A549 (cell line): ENCODE results near the gene FAM50A. TPM values are rescaled to one million over a fixed set of nuclear protein-coding genes. Genes with fewer than 3 reads are reported as not detected.
A peak's percentile ranks its signal among the peaks of the same experiment; 100 is the strongest.

Experiments used
- ATAC-seq, 2 experiments: fragments of 200-7000 bp in 1 of 2; fragments of >200 bp in 1 of 2; cut with Nextera tagmentation in 1 of 2; cut with Tn5 transposase in 1 of 2; 3 replicates each; pipeline versions ENCODE4 v1.8.0 to v1.9.1; 2018 to 2020; ENCODE audit warnings: mild to moderate bottlenecking in 1 of 2, moderate library complexity in 1 of 2
- CTCF ChIA-PET: fragments of 300-600 bp; sonication (Branson Sonifier 250); formaldehyde crosslinking; extraction: SDS; loops from one replicate; lab custom pipeline; 2021; ENCODE audit warnings: antibody characterized with exemption, inconsistent platforms; lab: Yijun Ruan, JAX
- POLR2A ChIA-PET: fragments of 350-600 bp; formaldehyde crosslinking; extraction: SDS; loops from one replicate; lab custom pipeline; 2021; ENCODE audit warnings: antibody characterized with exemption, inconsistent platforms; lab: Yijun Ruan, JAX
- DNase-seq, 2 experiments: peaks; one replicate each; pipeline versions ENCODE4 v3.0.0 to v3.0.0-alpha.2; 2011 to 2016; ENCODE audit warnings: low read depth in 1 of 2, low spot score in 1 of 2
- FAIRE-seq: peaks from 2 replicates; lab custom pipeline; 2011; peaks lifted over from hg19 to GRCh38; lab: Jason Lieb, UNC
- H3K27ac ChIP-seq, 2 experiments: fragments of >200 bp; sonication (Bioruptor Twin); formaldehyde crosslinking; 3 replicates each; pipeline ENCODE4 v1.5.1; 2016 to 2017
- H3K4me1 ChIP-seq: fragments of >200 bp; sonication (Bioruptor Twin); formaldehyde crosslinking; 3 replicates; pipeline ENCODE4 v1.6.1; 2016
- H3K4me2 ChIP-seq: fragments of >200 bp; sonication (Bioruptor Twin); formaldehyde crosslinking; 3 replicates; pipeline ENCODE4 v1.6.1; 2016
- H3K4me3 ChIP-seq: fragments of >200 bp; sonication (Bioruptor Twin); formaldehyde crosslinking; 3 replicates; pipeline ENCODE4 v1.5.1; 2016
- H3K9me3 ChIP-seq: fragments of >200 bp; sonication (Bioruptor Twin); formaldehyde crosslinking; 3 replicates; pipeline ENCODE4 v1.6.1; 2016
- BHLHE40 ChIP-seq: IDR thresholded peaks from 2 replicates; pipeline ENCODE4 v1.6.1; 2012; ENCODE audit warnings: low read depth, low read length, inconsistent platforms
- CBX8 ChIP-seq: fragments of 200-600 bp; sonication (generic); IDR thresholded peaks from 2 replicates; pipeline ENCODE4 v1.6.1; 2016
- CEBPB ChIP-seq, 2 experiments: fragments of >200 bp in 1 of 2; sonication (Bioruptor Twin) in 1 of 2; formaldehyde crosslinking in 1 of 2; IDR thresholded peaks; 2 replicates each; pipeline ENCODE4 v1.6.1; 2012 to 2016
- ESRRA ChIP-seq: fragments of 150-350 bp; IDR thresholded peaks from 2 replicates; pipeline ENCODE4 v1.6.1; 2014; ENCODE audit warnings: mild to moderate bottlenecking, low read length, borderline replicate concordance
- FOSL2 ChIP-seq, 2 experiments: fragments of 450-650 bp in 1 of 2; fragments of >200 bp in 1 of 2; sonication (Bioruptor Twin) in 1 of 2; formaldehyde crosslinking; IDR thresholded peaks; 2 replicates each; pipeline versions ENCODE4 v1.5.0 to v1.6.1; 2016 to 2020; ENCODE audit warnings: mild to moderate bottlenecking in 1 of 2, moderate library complexity in 1 of 2
- HDAC2 ChIP-seq: fragments of 200-600 bp; sonication (generic); IDR thresholded peaks from 2 replicates; pipeline ENCODE4 v1.6.1; 2016
- HOXA7 ChIP-seq: fragments of 250-450 bp; sonication (Bioruptor Pico); IDR thresholded peaks from 2 replicates; pipeline ENCODE4 v1.5.0; 2020; ENCODE audit warnings: mild to moderate bottlenecking, moderate library complexity
- KDM1A ChIP-seq: fragments of 200-600 bp; sonication (generic); IDR thresholded peaks from 2 replicates; pipeline ENCODE4 v1.6.1; 2016; ENCODE audit warnings: low read depth, mild to moderate bottlenecking
- KDM5A ChIP-seq: fragments of 200-600 bp; sonication (generic); IDR thresholded peaks from 2 replicates; pipeline ENCODE4 v1.6.1; 2016; ENCODE audit warnings: antibody characterized with exemption, mild to moderate bottlenecking
- MAFK ChIP-seq: fragments of 450-650 bp; IDR thresholded peaks from 2 replicates; pipeline ENCODE4 v1.6.1; 2014; ENCODE audit not compliant: partially characterized antibody
- NFE2L2 ChIP-seq: fragments of 150-350 bp; conservative IDR thresholded peaks from 2 replicates; pipeline ENCODE4 v1.6.1; 2014; ENCODE audit warnings: low read length
- NR3C1 ChIP-seq: fragments of >200 bp; sonication (Bioruptor Twin); formaldehyde crosslinking; IDR thresholded peaks from 3 replicates; pipeline ENCODE4 v1.6.1; 2017
- POLR2A ChIP-seq: IDR thresholded peaks from 2 replicates; pipeline ENCODE4 v1.6.1; 2012; ENCODE audit warnings: mild to moderate bottlenecking, low read length
- POLR2AphosphoS2 ChIP-seq: conservative IDR thresholded peaks from 2 replicates; pipeline ENCODE4 v1.6.1; 2012; ENCODE audit warnings: low read length, improper control_type of control experiment, inconsistent platforms
- RARB ChIP-seq: fragments of 250-450 bp; sonication (Bioruptor Pico); IDR thresholded peaks from 2 replicates; pipeline ENCODE4 v1.8.0; 2021; ENCODE audit warnings: mild to moderate bottlenecking, moderate library complexity
- RFX5 ChIP-seq: fragments of 450-650 bp; IDR thresholded peaks from 2 replicates; pipeline ENCODE4 v1.7.1; 2014; ENCODE audit warnings: antibody characterized with exemption, mild to moderate bottlenecking, moderate library complexity
- TFCP2L1 ChIP-seq: fragments of 250-450 bp; sonication (Bioruptor Pico); IDR thresholded peaks from 2 replicates; pipeline ENCODE4 v1.5.0; 2021; ENCODE audit warnings: mild to moderate bottlenecking
- ZFP36 ChIP-seq: fragments of 450-650 bp; IDR thresholded peaks from 2 replicates; pipeline ENCODE4 v1.6.1; 2014; ENCODE audit warnings: borderline replicate concordance; ENCODE audit not compliant: partially characterized antibody
- WGBS: methylation state at CpG from one replicate; pipeline ENCODE4 v1.1.6; 2017; ENCODE audit errors: missing lambda C conversion rate; 5-methylcytosine and 5-hydroxymethylcytosine counted together
- polyA plus RNA-seq, 4 experiments: library from polyadenylated mRNA; depleted of rRNA in 3 of 4; stranded (reverse); fragments of >200 nt; fragmentation: RNase III in 1 of 4; extraction: RNeasy Plus Mini Kit Qiagen cat#74134 plus additional on column Dnase treatment in 1 of 4; gene quantifications; 2 replicates in 3 of 4; 3 replicates in 1 of 4; pipeline ENCODE4 v1.2.3, GENCODE V29; 2011 to 2017
- TF ChIP-seq, protein P1 (sequence below): fragments of >200 bp; sonication (Bioruptor Twin); formaldehyde crosslinking; IDR thresholded peaks from 3 replicates; pipeline ENCODE4 v1.5.1; 2016
- TF ChIP-seq, protein P2 (sequence below): fragments of 150-350 bp; IDR thresholded peaks from 2 replicates; pipeline ENCODE4 v1.6.1; 2014; ENCODE audit warnings: low read depth, mild to moderate bottlenecking, low read length
- TF ChIP-seq, protein P3 (sequence below): fragments of 450-650 bp; IDR thresholded peaks from 2 replicates; pipeline ENCODE4 v1.6.1; 2014; ENCODE audit warnings: antibody characterized with exemption
- TF ChIP-seq, protein P4 (sequence below): fragments of 250-450 bp; sonication (Bioruptor Pico); IDR thresholded peaks from 2 replicates; pipeline ENCODE4 v1.5.0; 2021; ENCODE audit warnings: mild to moderate bottlenecking, moderate library complexity, borderline replicate concordance
- TF ChIP-seq, protein P5 (sequence below): IDR thresholded peaks from 2 replicates; pipeline ENCODE4 v1.6.1; 2012

Gene FAM50A
- polyA plus RNA-seq, 2 of the 4 experiments (the other 2 are of a cell fraction), result 57.8 to 123 TPM

DNA sequence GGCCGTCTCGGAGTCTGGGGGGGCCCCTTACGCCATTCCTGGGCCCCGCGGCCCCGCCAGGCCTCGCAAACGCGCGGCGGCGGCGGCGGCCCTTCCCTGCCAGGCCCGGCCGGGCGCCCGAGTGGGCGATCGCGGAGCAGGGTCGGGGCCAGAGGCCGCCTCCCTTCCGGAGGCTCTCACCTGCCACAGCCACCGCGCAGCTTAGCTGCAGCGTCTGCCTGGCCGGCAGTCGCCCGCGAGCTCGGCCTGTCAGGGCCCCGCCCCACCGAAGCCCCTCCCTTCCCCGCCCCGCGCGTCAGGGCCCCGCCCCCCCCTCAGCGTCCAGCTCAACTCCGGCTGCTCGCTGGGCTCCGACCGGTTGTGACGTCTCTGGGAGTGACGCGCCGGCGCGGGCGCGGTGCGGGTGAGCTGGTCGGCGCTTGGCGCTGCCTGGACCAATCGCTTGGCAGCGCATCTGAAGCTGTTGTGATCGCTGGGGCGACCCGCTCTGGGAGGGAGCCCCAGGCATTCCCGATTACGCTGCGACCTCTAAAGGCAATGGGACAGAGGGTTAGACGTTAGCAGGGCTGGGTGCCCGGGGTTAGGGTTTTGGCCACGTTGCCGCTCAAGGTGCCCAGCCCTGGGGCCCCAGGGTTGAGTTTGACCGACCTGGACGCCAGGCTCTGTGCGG lies 46.6 kb downstream of the FAM50A start, which contains the start of gene SLC10A3 (continued):
- TF ChIP-seq, protein P1, sequence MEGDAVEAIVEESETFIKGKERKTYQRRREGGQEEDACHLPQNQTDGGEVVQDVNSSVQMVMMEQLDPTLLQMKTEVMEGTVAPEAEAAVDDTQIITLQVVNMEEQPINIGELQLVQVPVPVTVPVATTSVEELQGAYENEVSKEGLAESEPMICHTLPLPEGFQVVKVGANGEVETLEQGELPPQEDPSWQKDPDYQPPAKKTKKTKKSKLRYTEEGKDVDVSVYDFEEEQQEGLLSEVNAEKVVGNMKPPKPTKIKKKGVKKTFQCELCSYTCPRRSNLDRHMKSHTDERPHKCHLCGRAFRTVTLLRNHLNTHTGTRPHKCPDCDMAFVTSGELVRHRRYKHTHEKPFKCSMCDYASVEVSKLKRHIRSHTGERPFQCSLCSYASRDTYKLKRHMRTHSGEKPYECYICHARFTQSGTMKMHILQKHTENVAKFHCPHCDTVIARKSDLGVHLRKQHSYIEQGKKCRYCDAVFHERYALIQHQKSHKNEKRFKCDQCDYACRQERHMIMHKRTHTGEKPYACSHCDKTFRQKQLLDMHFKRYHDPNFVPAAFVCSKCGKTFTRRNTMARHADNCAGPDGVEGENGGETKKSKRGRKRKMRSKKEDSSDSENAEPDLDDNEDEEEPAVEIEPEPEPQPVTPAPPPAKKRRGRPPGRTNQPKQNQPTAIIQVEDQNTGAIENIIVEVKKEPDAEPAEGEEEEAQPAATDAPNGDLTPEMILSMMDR, result no peak
- TF ChIP-seq POLR2AphosphoS2, result no peak
- TF ChIP-seq NR3C1, result no peak
- peak; percentile 90 for TF ChIP-seq POLR2A

DNA sequence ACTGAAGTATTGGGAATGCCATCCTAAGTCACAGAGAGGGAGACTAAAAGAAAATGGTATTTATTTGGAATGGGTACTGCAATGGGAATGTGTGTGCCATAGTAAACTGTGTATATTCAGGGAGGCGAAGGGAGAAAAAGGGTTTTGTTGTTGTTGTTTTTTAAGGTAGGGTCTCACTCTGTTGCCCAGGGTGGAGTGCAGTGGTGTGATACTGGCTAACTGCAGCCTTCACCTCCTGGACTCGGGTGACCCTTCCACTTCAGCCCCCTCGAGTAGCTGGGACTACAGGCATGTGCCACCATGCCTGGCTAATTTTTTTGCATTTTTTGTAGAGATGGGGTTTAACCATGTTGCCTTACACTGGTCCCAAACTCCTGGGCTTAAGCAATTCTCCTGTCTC lies 50.8 kb downstream of the FAM50A start:
- no peak for ATAC-seq
- POLR2A ChIA-PET, result no interaction called here
- no peak for DNase-seq
- no peak for FAIRE-seq
- Histone ChIP-seq H3K4me1 (peaks cover 4% of the 10 kb centered on the region; the same call in 2 of the 3 replicates), H3K9me3 (no peaks in the 10 kb centered on the region), H3K4me2 (no peak overlapping the region), H3K27ac (no peak overlapping the region), H3K4me3 (no peak overlapping the region)
- WGBS, result 66% methylated on average over 3 of the region's 3 CpGs
- CTCF ChIA-PET, result no interaction called here
- TF ChIP-seq KDM5A (no peak), HDAC2 (no peak), TFCP2L1 (CRISPR knock-in tag) (no peak), RARB (CRISPR knock-in tag) (no peak), BHLHE40 (no peak), NFE2L2 (no peak), MAFK (no peak), FOSL2 (IDR thresholded peaks at IDR 0.05) (no peak), FOSL2 (CRISPR knock-in tag; IDR thresholded peaks at IDR 0.05) (no peak), RFX5 (no peak), CBX8 (no peak), ZFP36 (no peak), HOXA7 (no peak), KDM1A (no peak), ESRRA (no peak), CEBPB (IDR thresholded peaks at IDR 0.05) (no peak)
- TF ChIP-seq, protein P2, sequence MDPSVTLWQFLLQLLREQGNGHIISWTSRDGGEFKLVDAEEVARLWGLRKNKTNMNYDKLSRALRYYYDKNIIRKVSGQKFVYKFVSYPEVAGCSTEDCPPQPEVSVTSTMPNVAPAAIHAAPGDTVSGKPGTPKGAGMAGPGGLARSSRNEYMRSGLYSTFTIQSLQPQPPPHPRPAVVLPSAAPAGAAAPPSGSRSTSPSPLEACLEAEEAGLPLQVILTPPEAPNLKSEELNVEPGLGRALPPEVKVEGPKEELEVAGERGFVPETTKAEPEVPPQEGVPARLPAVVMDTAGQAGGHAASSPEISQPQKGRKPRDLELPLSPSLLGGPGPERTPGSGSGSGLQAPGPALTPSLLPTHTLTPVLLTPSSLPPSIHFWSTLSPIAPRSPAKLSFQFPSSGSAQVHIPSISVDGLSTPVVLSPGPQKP, result no peak
- TF ChIP-seq, protein P3, sequence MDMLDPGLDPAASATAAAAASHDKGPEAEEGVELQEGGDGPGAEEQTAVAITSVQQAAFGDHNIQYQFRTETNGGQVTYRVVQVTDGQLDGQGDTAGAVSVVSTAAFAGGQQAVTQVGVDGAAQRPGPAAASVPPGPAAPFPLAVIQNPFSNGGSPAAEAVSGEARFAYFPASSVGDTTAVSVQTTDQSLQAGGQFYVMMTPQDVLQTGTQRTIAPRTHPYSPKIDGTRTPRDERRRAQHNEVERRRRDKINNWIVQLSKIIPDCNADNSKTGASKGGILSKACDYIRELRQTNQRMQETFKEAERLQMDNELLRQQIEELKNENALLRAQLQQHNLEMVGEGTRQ, result no peak
- TF ChIP-seq, protein P1, result no peak
- TF ChIP-seq, protein P4, sequence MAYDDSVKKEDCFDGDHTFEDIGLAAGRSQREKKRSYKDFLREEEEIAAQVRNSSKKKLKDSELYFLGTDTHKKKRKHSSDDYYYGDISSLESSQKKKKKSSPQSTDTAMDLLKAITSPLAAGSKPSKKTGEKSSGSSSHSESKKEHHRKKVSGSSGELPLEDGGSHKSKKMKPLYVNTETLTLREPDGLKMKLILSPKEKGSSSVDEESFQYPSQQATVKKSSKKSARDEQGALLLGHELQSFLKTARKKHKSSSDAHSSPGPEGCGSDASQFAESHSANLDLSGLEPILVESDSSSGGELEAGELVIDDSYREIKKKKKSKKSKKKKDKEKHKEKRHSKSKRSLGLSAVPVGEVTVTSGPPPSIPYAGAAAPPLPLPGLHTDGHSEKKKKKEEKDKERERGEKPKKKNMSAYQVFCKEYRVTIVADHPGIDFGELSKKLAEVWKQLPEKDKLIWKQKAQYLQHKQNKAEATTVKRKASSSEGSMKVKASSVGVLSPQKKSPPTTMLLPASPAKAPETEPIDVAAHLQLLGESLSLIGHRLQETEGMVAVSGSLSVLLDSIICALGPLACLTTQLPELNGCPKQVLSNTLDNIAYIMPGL (CRISPR knock-in tag), result no peak
- TF ChIP-seq, protein P5, sequence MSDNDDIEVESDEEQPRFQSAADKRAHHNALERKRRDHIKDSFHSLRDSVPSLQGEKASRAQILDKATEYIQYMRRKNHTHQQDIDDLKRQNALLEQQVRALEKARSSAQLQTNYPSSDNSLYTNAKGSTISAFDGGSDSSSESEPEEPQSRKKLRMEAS, result no peak
